Measurements from ENCODE around the gene GRN.

- TF ChIP-seq CTCF (IDR thresholded peaks at IDR 0.05; ENCODE audit: low read length) (no peak), EZH2 (IDR thresholded peaks at IDR 0.05; ENCODE audit: borderline replicate concordance, low read length) (no peak)
These were observed 32.6 kb upstream of the GRN start for GRCh38 chr17:44312396-44313104.

Measured in OCI-LY1 (cell line).